DLD1 (cell line): ENCODE results near the gene ZNF791.
"Not testable (repeated sequence)": the region's sequence is repeated elsewhere in the genome, so short reads cannot be mapped to it uniquely, and the experiment has no call there.

Source experiments
- in situ Hi-C: cut with HindIII; loops from 2 replicates; pipeline ENCODE4 v1.10.0; 2017; ENCODE audit warnings: low sequenced_read_pairs

ZNF791 gene

GRCh38 chr19:12610540-12611360 lies at the start of gene ZNF791, which contains the start of gene ZNF490:
ZNF791 (plus strand) TSS chr19:12610920; CDS start chr19:12611080, 160 bp downstream.
ZNF490 (minus strand) TSS chr19:12610813; CDS start chr19:12610680, 133 bp downstream.
- in situ Hi-C loops: no loop called here

- in situ Hi-C loops: no loop called here
These were observed 46.6 kb upstream of the ZNF791 start for GRCh38 chr19:12564016-12564664.

GRCh38 chr19:12566380-12566779 lies 44.3 kb upstream of the ZNF791 start:
- in situ Hi-C loops: not testable (repeated sequence)

DNA sequence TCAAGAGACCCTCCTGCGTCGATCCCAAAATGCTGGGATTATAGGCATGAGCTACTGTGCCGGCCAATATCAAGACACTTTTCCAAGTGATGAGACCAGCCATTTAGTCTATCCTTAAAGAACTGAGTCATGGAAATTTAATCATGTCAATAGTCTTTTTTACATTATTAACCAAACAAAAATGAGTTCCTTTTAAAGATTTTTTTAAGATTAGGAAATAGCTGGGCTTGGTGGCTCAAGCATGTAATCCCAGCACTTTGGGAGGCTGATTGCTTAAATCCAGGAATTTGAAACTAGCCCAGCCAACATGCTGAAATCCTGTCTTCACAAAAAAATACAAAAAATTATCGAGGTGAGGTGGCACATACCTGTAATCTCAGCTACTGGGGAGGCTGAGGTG lies 42.8 kb upstream of the ZNF791 start:
- in situ Hi-C loops: no loop called here

- in situ Hi-C loops: no loop called here
These were observed 36.7 kb upstream of the ZNF791 start for GRCh38 chr19:12574036-12574435.

DNA sequence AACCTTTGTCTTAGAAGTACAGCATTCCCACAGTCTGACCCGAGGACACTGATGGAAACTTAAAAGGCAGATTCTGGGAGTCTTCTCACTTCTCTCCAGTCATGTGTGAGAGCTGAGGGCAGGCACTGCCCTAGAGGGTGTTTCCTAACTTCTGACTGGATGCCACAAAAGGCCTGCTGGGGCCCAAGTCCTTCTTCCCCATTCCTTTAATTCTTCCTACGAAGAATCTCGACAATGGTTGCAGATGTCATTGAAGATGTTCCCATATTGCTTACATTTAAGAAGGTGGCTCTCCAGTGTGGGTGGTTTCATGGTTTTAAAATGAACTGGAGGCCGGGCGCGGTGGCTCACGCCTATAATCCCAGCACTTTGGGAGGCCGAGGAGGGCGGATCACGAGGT lies 32.1 kb upstream of the ZNF791 start:
- in situ Hi-C loops: no loop called here

DNA sequence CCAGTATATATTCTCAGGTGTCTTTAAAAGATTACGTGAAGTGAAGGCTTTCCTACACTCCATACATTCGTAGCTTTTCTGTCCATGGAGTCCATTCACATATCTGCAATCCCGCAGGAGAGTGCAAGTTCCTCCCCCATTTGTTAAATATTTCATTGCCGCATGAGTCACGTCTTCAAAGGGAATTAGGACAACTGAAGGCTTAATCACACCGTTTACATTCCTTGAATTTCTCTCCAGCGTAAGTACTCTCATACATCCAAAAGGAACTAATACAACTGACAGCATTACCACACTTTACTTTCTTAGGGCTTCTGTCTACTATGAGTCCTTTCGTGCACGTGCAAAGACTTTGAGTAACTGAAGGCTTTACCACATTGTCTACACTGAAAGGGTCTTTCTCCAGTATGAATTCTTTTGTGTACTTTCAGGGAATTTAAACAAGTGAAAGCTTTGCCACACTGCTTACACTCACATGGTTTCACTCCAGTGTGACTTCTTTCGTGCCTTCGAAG lies 30.5 kb upstream of the ZNF791 start:
- in situ Hi-C loops: no loop called here

DNA sequence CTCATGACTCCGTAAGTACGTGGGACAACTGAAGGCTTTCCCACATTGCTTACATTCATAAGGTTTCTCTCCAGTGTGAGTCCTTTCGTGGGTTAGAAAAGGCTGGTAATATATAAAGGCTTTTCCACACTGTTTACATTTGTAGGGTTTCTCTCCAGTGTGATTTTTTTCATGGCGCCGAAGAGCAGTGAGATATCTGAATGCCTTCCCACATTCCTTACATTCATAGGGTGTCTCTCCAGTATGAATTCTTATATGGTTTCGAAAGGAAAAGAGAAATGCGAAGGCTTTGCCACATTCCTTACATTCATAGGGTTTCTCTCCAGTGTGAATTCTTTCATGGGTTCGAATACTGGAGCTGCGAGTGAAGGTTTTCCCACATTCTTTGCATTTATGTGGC lies 29.6 kb upstream of the ZNF791 start:
- in situ Hi-C loops: no loop called here

GRCh38 chr19:12596485-12596884 lies 14.2 kb upstream of the ZNF791 start:
- in situ Hi-C loops: no loop called here

- in situ Hi-C loops: no loop called here
These were observed 13.7 kb upstream of the ZNF791 start for GRCh38 chr19:12596927-12597548.

DNA sequence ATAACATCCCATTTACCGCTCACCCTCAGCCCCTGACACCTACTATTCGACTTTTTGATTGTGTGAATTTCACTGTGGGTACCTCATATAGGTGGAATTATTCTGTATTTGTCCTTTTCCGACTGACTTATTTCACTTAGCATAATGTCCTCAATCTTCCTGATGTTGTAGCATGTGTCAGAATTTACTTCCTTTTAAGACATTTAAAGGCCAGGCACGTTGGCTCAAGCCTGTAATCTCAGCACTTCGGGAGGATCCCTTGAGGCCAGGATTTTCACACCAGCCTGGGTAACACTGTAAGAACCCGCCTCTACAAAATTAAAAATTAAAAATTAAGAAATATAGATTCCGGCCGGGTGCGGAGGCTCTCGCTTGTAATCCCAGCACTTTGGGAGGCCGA lies 13.1 kb upstream of the ZNF791 start:
- in situ Hi-C loops: no loop called here

DNA sequence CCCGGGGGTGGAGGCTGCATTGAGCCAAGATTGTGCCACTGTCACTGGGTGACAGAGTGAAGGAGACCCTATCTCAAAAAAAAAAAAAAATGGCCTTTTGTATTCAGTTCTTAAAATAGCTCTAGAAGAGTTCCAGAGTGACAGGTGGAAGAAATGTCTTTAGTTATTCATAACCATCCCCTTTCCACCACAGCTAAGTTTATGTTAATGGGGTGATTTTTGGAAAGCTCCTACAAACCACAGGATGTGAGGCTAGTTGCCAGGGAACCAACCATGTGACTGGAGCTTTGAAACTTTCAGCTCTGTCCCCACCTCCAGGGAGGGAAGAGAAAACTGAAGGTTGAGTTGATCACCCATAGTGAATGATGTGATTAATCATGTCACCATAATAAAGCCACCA lies 7.0 kb upstream of the ZNF791 start:
- in situ Hi-C loops: no loop called here

DNA sequence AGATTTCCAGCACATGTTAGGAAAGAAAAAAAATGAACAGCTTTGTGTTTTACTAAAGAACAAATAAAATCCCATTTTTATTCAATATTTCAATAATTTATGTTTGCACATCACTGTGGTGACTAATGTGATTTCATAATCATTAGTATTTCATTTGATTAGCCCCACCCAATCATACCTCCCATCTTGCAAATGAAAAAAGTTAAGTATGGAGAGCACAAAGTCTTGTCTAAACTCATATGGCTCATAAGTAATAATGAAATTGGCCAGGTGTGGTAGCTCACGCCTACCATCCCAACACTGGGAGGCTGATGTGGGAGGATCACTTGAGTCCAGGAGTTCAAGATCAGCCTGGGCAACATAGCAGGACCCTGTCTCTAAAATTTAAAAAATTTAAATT lies 3.9 kb upstream of the ZNF791 start:
- in situ Hi-C loops: no loop called here

DNA sequence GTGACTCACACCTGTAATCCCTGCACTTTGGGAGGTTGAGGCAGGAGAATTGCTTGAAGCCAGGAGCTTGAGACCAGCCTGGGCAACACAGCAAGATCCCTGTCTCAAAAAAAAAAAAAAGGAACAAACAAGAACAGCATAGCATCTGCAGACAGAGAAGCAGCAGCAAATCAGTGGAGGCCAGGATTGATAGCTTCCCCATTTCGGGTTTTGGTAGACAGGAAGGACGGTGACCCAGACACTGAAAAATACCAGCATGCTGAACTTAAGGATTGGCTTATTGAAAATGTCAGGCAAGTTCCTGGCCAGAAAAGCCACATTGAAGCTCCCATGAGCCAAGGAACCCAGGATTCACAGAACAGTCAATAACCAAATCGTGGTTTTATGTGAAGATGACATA lies 3.1 kb upstream of the ZNF791 start:
- in situ Hi-C loops: no loop called here

DNA sequence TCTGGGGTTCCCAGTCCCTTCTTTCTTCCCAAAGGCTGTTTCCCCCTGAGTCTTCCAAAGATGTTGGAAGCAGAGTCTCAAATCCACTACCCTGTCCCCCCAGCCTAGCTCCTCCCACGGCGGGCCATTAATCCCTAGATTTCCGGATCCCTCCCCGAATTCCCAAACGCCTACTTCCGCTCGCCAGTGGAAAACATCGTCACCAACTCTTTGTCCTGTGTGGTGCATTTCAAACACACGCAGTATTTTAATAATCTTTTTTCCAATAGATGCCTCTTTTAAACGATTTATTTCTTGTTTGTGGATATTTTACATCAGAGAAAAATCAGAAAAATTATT lies 610 bp downstream of the ZNF791 start:
- in situ Hi-C loops: no loop called here

DNA sequence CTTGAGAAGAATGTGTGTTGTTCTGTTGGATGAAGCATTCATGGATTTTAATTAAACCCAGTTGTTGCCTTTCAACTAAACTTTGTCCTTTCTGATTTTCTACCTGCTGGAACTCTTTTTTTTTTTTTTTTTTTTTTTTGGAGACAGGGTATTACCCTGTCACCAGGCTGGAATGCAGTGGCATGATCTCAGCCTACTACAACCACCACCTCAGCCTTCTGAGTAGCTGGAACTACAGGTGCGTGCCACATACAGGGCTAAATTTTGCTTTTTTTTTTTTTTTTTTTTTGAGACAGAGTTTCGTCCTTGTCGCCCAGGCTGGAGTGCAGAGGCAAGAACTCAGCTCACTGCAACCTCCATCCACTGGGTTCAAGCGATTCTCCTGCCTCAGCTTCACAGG lies 6.9 kb downstream of the ZNF791 start:
- in situ Hi-C loops: no loop called here

DNA sequence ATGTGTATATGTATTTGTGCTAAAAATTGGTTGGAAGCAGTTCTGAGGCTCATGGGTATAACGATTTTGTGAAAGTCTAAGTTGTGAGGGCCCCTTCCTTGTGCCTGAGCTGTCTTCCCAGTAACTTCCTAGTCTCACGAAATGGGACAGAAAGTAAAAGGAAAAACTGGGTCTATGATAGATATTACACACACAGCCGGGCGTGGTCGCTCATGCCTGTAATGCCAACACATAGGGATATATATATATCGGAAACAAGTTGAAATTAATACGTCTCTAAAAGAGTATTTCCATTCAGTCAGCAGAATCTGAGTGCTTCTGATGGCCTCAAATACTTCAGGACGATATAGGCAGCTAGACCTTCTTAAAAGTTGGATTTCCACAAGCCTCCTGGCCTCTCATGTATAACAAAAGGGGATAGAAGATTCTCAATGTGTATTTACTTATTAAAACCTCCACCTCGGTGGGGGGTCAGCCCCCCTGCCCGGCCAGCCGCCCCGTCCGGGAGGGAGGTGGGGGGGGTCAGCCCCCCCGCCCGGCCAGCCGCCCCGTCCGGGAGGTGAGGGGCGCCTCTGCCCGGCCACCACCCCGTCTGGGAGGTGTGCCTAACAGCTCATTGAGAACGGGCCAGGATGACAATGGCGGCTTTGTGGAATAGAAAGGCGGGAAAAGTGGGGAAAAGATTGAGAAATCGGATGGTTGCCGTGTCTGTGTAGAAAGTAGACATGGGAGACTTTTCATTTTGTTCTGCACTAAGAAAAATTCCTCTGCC lies 10.7 kb downstream of the ZNF791 start:
- in situ Hi-C loops: not testable (repeated sequence)

- in situ Hi-C loops: no loop called here
These were observed 12.8 kb downstream of the ZNF791 start for GRCh38 chr19:12623361-12624031.

DNA sequence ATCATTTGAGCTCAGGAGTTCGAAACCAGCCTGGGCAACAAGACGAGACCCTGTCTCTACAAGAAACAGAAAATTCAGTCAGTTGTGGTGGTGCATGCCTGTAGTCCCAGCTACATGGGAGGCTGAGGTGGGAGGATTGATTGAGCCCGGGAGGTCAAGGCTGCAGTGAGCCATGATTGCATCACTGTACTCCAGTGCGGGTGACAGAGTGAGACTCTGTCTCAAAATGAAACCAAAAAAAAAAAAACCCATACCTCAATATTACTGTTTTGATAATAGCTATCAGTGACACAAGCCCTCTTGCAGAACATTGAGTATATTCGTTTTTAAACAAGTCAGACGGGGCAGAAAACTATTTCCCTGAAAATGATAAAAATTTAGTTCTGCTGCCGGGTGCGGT lies 16.2 kb downstream of the ZNF791 start:
- in situ Hi-C loops: no loop called here
